Fibroblast of skin of right biceps (primary cell): ENCODE measurements around the gene C11orf65.

ENCODE experiments used
- DNase-seq: peaks from one replicate; pipeline ENCODE4 v3.0.0-alpha.2; 2013

The C11orf65 gene

DNA sequence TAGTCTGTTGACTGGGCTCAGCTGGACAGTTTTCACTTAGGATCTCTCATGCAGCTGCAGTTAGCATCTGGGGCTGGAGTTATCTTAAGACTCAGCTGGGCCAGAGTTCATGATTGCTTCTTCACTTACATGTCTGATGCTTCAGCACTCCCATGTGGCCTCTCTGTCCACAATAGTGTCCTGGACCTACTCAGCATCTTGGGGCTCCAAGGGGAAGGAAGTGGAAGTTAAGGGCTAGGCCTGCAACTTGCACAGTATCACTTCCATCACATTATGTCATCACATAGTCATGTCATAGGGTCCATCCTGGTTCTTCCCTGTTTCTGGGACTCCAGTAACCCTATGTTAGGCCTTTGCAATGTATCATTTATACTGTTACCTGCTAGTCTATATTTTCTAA, 115.9 kb downstream of the C11orf65 start:
- DNase-seq = no peak

DNA sequence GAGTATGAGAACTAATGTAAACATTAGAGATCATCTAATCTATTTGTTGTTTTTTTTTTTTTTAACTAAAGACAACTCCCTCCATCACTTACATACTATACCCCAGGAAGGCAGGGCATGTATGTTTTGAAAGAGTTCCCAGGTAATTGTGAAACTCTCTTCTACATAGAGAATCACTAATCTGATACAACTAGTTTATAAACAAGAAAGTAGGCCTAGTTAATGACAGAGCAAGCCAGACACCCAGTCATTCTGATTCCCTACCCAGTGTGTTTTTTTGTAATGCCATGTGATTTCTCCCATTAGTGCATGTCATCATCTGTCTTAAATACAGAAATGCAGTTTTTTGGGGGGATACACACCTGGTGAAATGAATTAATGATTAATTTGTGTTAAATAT, 120.9 kb downstream of the C11orf65 start:
- DNase-seq = no peak

DNA sequence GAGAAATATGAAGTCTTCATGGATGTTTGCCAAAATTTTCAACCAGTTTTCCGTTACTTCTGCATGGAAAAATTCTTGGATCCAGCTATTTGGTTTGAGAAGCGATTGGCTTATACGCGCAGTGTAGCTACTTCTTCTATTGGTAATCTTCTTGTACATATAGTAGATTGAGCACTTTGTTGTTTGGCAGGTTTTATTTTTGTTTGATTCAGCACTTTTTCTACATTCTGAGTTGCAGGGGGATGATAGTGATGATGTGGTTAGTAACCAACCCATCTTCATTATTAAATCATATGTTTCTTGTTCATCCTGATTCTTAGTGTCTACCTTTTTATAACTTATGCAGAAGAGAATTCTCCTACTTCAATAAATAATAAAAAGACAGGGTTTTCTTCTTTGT, 121.6 kb downstream of the C11orf65 start:
- DNase-seq = no peak

DNA sequence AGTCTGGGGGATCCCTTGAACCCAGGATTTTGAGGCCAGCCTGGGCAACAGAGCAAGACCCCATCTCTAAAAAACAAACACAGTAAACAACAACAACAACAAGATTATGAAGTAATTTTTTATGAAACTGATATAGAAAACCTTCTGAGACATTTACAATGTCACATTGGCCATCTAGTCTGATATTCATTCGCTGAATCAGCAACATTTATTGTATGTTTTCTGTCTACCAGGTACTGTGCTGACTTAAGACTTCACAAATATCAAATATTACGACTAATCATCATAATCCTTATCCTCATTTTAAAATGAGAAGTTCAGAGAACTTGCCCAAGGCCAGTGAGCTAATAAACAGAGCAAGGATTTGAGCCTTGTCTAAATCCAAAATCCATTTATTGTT, 123.6 kb downstream of the C11orf65 start:
- DNase-seq = no peak

DNA sequence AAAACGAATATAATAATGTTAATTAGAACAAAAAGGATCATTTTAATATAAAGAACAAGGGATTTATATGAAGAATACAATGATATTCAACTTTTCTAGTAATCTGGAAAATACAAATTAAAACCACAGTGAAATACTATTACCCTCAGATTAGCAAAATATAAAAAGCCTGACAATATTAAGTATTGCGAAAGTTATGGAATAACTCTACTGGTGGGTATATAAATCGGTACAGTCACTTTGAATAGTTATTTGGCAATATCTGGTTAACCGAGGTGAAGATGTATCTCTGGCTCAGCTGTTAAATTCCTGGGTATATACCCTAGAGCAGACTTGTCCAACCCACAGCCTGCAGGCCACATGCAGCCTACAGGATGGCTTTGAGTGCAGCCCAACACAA, 125.7 kb downstream of the C11orf65 start:
- DNase-seq = no peak

DNA sequence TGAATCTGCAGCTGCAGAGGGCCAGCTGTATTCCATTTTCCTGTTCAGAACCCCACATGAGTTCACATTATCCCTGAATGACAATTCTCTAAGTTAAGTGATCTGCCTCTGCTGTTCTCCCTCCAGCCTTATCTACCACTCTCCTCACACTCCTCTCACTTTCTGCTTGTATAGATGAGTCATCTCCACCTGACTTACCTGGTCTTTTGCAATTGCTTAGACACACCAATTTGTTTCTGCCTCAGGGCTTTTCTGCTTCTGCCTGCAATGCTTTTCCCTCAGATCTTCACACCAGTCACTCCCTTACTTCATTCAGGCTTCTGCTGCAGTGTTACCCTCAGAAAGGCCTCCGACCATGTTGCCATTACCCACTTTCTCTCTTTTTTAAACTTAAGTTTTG, 126.4 kb downstream of the C11orf65 start:
- no peak for DNase-seq

DNA sequence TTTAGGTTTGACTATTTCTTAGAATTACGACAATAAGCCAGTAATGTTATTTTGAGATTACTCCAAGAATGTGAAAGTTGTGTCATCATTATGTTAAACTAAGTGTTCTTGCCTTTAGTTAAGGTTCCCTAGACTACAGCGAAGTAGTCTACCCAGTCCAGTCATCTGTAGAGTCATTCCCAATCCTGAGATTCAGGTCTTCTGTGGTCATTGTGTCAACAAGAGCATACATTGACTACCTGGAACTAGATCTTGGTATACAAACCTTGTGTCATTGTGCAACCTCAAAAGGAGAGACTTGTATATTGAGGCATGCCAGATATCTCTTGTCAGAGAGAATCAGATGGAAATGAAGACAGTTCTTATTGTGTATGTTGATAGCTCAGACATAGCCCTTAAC, 128.6 kb downstream of the C11orf65 start:
- DNase-seq = no peak

DNA sequence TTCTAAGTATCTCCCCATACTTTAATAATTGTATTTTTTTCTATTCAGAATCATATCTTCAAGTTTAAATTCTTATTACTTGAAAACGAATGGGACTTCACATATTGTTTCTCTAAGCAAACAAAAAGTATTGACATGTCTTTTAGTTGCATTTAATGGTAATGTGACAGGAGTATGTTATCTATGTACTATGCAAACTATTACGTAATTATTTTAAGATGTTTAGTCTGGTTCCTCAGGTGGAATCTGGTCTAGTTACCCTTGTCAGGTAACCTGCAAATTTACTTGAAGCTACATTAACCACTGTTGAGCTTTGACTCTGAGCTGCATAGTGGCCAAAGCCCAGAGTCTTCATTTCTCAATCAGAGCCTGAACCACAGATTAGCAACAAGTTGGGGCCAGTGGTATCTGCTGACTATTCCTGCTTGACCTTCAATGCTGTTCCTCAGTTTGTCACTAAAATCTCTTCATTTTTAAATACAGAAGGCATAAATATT, 133.9 kb downstream of the C11orf65 start:
- no peak for DNase-seq
